WERI-Rb-1 (cell line): ENCODE results near the gene C19orf85.
"Not testable (repeated sequence)": the region's sequence is repeated elsewhere in the genome, so short reads cannot be mapped to it uniquely, and the experiment has no call there.

Source experiments
- DNase-seq: peaks from one replicate; pipeline ENCODE4 v3.0.0-alpha.2; 2020
- H3K27ac ChIP-seq: fragments of 250-450 bp; sonication (Bioruptor Pico); 2 replicates; pipeline ENCODE4 v1.5.1; 2020; ENCODE audit warnings: mild to moderate bottlenecking, moderate library complexity
- H3K27me3 ChIP-seq: fragments of 250-450 bp; sonication (Bioruptor Pico); 2 replicates; pipeline ENCODE4 v1.5.1; 2021; ENCODE audit warnings: mild to moderate bottlenecking, low read depth, moderate library complexity; ENCODE audit not compliant: insufficient read depth, severe bottlenecking
- H3K36me3 ChIP-seq: fragments of 250-450 bp; sonication (Bioruptor Pico); 2 replicates; pipeline ENCODE4 v1.5.1; 2020; ENCODE audit warnings: mild to moderate bottlenecking, moderate library complexity
- H3K4me3 ChIP-seq: 2 replicates; pipeline ENCODE4 v1.5.1; 2011; ENCODE audit warnings: low read depth, mild to moderate bottlenecking, control low read depth, low read length
- H3K9me3 ChIP-seq: fragments of 250-450 bp; sonication (Bioruptor Pico); 2 replicates; pipeline ENCODE4 v1.5.1; 2021; ENCODE audit warnings: mild to moderate bottlenecking, moderate library complexity; ENCODE audit not compliant: severe bottlenecking
- TF ChIP-seq, protein P1 (sequence below): IDR thresholded peaks from 2 replicates; pipeline ENCODE4 v1.5.1; 2011; ENCODE audit warnings: low read depth, mild to moderate bottlenecking, control low read depth, inconsistent platforms, low read length

C19orf85 gene

DNA sequence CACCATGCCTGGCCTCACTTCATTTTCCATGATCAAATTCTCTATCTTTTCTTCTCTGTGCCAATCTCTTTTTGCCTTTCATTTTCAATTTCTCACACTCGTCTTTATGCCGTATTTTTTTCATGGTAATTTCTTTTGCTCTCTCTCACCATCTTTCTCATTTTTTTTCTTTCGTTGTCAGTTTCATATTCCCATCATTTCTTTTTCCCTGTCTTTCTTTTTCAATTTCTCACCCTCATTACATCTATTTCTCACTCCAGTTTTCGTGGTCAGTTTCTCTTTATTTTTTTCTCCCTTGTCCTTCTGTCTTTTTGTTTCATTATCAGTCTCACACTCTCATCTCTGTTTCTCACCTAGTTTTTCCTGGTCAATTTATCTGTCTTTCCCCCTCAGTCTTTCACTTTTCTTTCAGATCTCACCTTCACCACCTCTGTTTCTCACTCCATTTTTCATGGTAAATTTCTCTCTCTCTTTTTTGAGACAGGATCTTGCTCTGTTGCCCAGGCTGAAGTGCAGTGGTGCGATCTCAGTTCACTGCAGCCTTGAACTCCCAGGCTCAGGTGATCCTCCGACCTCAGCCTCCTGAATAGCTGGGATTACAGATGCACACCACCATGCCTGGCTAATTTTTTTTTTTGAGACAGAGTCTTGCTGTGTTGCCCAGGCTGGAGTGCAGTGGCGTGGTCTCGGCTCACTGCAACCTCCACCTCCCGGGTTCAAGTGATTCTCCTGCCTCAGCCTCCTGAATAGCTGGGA, 37.8 kb upstream of the C19orf85 start:
- peaks cover 22% of the 10 kb centered on the region for H3K9me3 ChIP-seq
- TF ChIP-seq, protein P1, sequence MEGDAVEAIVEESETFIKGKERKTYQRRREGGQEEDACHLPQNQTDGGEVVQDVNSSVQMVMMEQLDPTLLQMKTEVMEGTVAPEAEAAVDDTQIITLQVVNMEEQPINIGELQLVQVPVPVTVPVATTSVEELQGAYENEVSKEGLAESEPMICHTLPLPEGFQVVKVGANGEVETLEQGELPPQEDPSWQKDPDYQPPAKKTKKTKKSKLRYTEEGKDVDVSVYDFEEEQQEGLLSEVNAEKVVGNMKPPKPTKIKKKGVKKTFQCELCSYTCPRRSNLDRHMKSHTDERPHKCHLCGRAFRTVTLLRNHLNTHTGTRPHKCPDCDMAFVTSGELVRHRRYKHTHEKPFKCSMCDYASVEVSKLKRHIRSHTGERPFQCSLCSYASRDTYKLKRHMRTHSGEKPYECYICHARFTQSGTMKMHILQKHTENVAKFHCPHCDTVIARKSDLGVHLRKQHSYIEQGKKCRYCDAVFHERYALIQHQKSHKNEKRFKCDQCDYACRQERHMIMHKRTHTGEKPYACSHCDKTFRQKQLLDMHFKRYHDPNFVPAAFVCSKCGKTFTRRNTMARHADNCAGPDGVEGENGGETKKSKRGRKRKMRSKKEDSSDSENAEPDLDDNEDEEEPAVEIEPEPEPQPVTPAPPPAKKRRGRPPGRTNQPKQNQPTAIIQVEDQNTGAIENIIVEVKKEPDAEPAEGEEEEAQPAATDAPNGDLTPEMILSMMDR: no peak

DNA sequence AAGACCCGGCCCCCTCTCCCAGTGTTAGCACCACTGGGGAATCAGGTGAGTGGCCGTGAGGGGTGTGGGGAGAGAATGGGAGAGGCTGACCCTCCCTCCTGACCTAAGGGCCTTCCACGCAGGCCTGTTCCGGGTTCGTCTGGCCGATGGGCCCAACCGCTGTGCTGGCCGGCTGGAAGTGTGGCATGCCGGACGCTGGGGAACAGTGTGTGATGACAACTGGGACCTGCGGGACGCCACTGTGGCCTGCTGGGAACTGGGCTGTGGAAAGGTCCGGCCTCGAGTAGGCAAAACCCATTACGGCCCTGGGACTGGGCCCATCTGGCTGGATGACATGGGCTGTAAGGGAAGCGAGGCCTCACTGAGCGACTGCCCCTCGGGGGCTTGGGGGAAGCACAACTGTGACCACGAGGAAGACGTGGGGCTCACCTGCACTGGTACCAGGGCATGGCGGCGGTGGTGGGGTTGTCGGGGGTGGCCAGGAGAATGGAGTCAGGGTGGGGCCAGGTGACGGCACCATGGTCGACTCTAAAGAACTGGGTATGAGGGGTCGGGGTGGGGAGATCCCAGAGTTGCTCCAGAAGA, 35.9 kb upstream of the C19orf85 start:
- Histone ChIP-seq H3K27ac (no peak overlapping the region), H3K4me3 (no peak overlapping the region), H3K36me3 (peaks cover 5% of the 10 kb centered on the region), H3K27me3 (no peaks in the 10 kb centered on the region), H3K9me3 (peaks cover 22% of the 10 kb centered on the region)
- no peak for DNase-seq
- TF ChIP-seq, protein P1: no peak

More for the DNA sequence above, 37.8 kb upstream of the C19orf85 start:
- Histone ChIP-seq H3K4me3 (no peak overlapping the region), H3K36me3 (peaks cover 5% of the 10 kb centered on the region), H3K27me3 (no peaks in the 10 kb centered on the region), H3K27ac (no peak overlapping the region)
- DNase-seq: no peak

DNA sequence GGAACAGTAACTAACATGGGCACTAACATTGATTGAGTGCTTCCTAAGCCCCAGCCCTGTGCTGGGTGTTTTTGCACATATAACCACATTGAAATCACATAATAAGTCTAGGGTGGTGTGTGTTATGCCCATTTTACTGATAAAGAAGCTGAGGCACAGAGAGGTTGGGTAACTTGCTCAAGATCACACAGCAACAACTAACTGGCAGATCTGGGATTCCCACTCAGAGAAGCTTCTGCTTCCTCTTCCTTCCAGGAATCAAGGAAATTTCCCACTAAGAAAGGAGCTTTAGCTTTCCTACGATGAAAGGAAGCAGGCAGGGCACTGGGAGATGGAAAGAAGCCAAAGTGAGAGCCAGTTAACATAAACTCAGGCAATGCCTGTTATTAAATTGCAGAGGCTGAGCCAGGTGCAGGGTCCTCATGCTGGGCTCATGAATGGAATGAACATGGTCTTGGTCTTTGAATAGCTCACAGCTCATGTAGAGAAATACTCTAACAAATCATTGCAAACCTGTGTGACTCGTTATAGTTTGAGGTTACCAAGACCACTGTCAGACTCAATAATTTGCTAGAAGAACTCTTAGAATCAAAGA, 33.8 kb upstream of the C19orf85 start:
- H3K4me3 ChIP-seq: no peak overlapping the region
- DNase-seq: no peak
- peaks cover 3% of the 10 kb centered on the region for H3K36me3 ChIP-seq
- H3K9me3 ChIP-seq: peaks cover 19% of the 10 kb centered on the region
- no peaks in the 10 kb centered on the region for H3K27me3 ChIP-seq
- TF ChIP-seq, protein P1: no peak
- H3K27ac ChIP-seq: no peak overlapping the region

DNA sequence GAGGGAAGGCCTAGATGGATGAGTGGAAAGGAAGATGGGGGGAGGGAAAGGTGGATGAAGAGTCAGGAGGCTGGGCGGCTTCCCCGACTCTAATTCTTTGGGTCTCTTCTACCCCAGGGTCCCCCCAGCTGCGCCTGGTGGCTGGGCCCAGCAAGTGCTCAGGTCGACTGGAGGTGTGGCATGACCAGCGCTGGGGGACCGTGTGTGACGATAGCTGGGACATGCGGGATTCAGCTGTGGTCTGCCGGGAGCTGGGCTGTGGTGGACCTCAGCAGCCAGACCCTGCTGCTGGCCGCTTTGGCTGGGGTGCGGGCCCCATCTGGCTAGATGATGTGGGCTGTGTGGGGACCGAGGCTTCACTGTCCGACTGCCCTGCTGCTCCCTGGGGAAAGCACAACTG, 33.2 kb upstream of the C19orf85 start:
- H3K27me3 ChIP-seq: no peaks in the 10 kb centered on the region
- TF ChIP-seq, protein P1: no peak
- H3K4me3 ChIP-seq: no peak overlapping the region
- DNase-seq: no peak
- no peaks in the 10 kb centered on the region for H3K36me3 ChIP-seq
- no peak overlapping the region for H3K27ac ChIP-seq
- H3K9me3 ChIP-seq: peaks cover 13% of the 10 kb centered on the region

DNA sequence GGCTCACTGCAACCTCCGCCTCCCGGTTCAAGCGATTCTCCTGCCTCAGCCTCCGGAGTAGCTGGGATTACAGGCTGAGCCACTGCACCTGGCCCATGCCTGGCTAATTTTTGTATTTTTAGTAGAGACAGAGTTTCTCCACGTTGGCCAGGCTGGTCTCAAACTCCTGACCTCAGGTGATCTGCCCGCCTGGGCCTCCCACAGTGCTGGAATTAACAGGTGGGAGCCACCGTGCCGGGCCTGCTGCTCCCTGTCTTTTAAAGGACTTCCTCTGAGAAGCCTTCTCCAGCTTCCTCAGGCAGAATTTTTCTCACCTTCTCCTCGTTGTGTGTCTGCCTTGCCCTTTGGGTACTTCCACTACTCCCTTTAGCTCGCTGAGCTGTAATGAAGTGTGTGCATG, 32.3 kb upstream of the C19orf85 start:
- H3K27ac ChIP-seq, H3K36me3 ChIP-seq, H3K9me3 ChIP-seq, DNase-seq, H3K4me3 ChIP-seq, H3K27me3 ChIP-seq: not testable (repeated sequence)

DNA sequence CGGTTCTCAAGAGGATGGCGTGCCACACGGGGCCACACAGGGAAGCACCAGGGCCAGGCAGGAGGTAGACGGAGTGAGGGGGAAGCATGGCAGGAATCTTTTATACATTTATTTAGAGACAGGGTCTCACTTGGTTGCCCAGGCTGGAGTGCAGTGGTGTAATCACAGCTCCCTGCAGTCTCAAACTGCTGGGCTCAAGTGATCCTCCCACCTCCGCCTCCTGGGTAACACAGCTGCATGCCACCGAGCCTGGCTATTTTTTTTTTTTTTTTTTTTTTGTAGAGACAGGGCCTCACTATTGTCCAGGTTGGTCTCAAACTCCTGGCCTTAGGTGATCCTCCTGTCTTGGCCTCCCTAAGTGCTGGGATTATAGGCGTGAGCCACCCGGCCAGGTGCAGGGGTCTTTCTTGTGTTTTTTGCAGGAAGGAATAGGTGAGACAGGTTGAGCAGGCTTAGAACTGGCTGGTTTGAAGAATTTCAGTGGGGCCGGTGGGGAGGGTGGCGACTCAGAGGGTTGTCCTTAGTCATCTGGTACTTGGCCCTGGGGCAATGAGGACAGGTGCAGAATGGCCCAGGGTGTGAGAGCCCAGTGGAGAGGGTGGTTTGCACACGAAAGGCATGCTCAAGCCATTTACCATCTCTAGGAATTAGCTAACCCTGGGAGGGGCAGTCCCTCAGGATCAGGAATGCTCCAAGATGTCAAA, 31.2 kb upstream of the C19orf85 start:
- H3K27me3 ChIP-seq: no peaks in the 10 kb centered on the region
- no peak overlapping the region for H3K4me3 ChIP-seq
- no peaks in the 10 kb centered on the region for H3K9me3 ChIP-seq
- no peak for DNase-seq
- TF ChIP-seq, protein P1: no peak
- no peak overlapping the region for H3K27ac ChIP-seq
- H3K36me3 ChIP-seq: no peaks in the 10 kb centered on the region
